ENCODE results near the gene GHRHR.

- TF ChIP-seq CTCF (IDR thresholded peaks at IDR 0.05) (no peak), POLR2A (IDR thresholded peaks at IDR 0.05) (no peak), EP300 (IDR thresholded peaks at IDR 0.05) (no peak)
Observed at GRCh38 chr7:30989008-30989823, 25.5 kb downstream of the GHRHR start.
